ENCODE data around the gene ANKS1B.

- TF ChIP-seq CTCF (IDR thresholded peaks at IDR 0.05; ENCODE audit: low read length) (no peak), EZH2 (IDR thresholded peaks at IDR 0.05; ENCODE audit: borderline replicate concordance, low read length) (no peak)
These were observed 304.5 kb downstream of the ANKS1B start for GRCh38 chr12:99680276-99680675.

Measured in OCI-LY1 (cell line).